Upper lobe of left lung (tissue), 4 donors: ENCODE results near the gene CADPS.

ENCODE experiments used
- CTCF ChIP-seq, 6 experiments: fragments of 450-650 bp in 4 of 6; fragments of 200-600 bp in 2 of 6; sonication (generic) in 2 of 6; IDR thresholded peaks; one replicate each; pipeline ENCODE4 v1.5.1; 2016 to 2019; ENCODE audit warnings: antibody characterized with exemption in 6 of 6
- POLR2A ChIP-seq, 4 donors: fragments of 450-650 bp; IDR thresholded peaks; one replicate each; pipeline ENCODE4 v1.5.1; 2016 to 2017; ENCODE audit warnings: antibody characterized with exemption in 4 of 4, mild to moderate bottlenecking in 2 of 4
- POLR2AphosphoS5 ChIP-seq, 2 donors: sonication (generic); formaldehyde crosslinking; IDR thresholded peaks; one replicate each; pipeline ENCODE4 v1.5.1; 2017; ENCODE audit warnings: antibody characterized with exemption in 2 of 2

DNA sequence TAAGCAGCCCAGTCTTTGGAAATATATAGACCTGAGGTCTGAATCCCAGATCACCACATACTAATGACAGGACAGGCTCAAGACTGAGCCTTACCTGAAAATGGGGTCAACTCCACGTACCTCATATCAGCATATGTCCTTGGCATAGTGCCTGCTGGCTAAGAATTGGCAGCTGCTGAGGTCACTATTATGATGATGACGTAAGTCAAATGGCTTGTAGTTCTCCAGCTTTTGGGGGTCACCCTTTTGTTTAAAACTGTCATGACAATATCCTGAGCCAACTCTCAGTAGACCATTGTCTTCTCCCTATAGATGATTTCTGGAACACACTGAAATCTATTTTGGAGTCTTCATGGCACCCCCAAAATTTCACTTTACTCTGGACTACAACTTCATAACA, 16.8 kb upstream of the CADPS start:
- TF ChIP-seq CTCF (IDR thresholded peaks at IDR 0.05) (no peak), POLR2AphosphoS5 (IDR thresholded peaks at IDR 0.05) (no peak), POLR2A (IDR thresholded peaks at IDR 0.05) (no peak)
